Measurements from ENCODE around the gene EIF2S2.

GRCh38 chr20:34142121-34142520, 30.1 kb upstream of the EIF2S2 start:
- TF ChIP-seq CTCF (IDR thresholded peaks at IDR 0.05) (no peak), POLR2A (IDR thresholded peaks at IDR 0.05) (no peak)

Data from tibial nerve (tissue), 3 donors.